ENCODE results near the gene HNRNPLL.
A peak's percentile ranks its signal among the peaks of the same experiment; 100 is the strongest.
"Not testable (repeated sequence)": the region's sequence is repeated elsewhere in the genome, so short reads cannot be mapped to it uniquely, and the experiment has no call there.

The HNRNPLL gene

DNA sequence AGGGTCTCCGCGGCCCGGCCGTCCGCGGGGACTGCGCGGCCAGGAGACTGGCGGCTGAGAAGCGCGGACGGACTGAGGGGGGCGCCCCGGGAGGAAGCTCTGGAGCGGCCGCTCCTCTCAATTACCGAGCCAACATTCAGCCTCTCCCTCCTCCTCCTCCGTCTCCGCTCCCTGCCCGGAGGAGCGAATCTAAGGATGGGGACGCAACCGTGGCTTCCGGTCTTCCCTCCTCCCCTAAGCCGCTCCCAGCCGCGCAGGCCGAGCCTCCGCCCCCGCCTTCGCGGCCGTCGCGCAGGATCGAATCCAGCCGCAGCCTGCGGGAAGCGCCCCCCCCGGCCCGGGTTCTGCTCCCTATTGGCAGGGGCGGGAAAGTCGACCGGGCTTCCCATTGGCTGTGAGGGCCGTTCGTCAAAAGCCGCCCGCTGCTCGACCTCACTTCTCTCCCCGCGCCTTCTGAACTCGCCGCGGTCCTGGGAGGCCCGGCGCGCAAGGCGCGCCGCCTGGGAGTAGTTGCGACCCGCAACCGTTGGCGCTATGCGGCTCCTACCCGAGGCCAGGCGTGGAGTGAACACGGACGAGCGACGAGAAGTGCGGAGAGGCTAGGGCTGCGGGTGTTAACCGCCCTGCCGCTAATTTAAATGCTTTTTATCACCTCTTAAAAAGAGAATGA, at the start of gene HNRNPLL:
TSS of gene HNRNPLL (minus strand) at position 197 of the 670 bp plus-strand sequence. CDS start 302 bp downstream, outside the sequence.
- DNase-seq, result peak; percentile 93

- DNase-seq, result no peak
Measured at GRCh38 chr2:38650717-38651116, 48.0 kb upstream of the HNRNPLL start.

GRCh38 chr2:38650012-38650411, 47.3 kb upstream of the HNRNPLL start:
- DNase-seq, result no peak

- no peak for DNase-seq
Measured at GRCh38 chr2:38649176-38649728, 46.5 kb upstream of the HNRNPLL start.

GRCh38 chr2:38648107-38648761, 45.5 kb upstream of the HNRNPLL start:
- DNase-seq, result no peak

DNA sequence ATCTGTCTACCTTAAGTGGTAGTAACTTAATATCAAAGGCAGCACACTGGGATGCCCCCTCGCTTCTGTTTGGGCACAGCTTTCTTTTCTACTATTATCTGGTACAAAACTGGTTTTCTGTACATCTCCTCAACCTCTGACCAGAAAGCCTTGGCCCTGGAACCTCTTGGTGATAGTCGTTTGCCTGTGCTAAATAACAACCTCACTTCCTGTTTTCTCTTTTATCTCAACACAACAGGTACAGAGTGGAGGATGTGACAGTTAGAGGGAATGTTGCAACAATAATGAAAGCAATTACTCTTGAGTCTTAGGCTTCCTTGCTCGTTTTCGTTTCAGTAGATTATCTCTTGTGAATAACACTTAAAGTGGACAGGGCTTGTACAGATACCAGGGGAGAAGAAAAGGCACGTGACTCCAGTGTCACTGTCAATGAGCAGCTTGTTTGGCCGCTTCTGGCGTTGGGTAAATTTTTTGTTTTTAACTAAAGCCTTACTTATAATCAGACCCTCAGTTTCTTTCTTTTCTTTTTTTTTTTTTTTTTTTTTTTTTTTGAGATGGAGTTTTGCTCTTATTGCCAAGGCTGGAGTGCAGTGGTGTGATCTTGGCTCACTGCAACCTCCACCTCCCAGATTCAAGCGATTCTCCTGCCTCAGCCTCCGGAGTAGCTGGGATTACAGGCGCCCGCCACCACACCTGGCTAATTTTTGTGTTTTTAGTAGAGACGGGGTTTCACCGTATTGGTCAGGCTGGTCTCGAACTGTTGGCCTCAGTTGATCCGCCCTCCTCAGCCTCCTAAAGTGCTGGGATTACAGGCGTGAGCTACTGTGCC, 41.2 kb upstream of the HNRNPLL start:
- peak; percentile 52 for DNase-seq

DNA sequence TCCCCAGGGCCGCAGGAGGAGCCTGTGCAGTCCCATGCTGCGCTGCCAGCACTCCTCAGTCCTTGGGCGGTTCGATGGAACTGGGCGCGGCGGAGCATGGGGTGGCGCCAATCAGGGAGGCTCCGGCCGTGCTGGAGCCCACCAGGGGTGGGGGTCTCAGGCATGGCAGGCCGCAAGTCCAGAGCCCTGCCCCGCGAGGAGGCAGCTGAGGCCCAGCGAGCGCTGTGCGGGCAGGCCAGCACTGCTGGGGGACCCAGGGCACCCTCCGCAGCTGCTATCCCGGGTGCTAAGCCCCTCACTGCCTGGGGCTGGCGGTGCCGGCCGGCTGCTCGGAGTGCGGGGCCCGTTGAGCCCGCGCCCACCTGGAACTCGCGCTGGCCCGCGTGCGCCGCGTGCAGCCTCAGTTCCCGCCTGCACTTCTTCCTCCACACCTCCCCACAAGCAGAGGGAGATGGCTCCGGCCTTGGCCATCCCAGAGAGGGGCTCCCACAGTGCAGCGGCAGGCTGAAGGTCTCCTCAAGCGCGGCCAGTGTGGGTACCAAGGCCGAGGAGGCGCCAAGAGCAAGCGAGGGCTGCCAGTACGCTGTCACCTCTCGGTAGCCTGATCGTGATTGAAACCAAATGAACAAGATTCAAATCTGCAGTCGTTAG, 40.4 kb upstream of the HNRNPLL start:
- DNase-seq, result no peak

DNA sequence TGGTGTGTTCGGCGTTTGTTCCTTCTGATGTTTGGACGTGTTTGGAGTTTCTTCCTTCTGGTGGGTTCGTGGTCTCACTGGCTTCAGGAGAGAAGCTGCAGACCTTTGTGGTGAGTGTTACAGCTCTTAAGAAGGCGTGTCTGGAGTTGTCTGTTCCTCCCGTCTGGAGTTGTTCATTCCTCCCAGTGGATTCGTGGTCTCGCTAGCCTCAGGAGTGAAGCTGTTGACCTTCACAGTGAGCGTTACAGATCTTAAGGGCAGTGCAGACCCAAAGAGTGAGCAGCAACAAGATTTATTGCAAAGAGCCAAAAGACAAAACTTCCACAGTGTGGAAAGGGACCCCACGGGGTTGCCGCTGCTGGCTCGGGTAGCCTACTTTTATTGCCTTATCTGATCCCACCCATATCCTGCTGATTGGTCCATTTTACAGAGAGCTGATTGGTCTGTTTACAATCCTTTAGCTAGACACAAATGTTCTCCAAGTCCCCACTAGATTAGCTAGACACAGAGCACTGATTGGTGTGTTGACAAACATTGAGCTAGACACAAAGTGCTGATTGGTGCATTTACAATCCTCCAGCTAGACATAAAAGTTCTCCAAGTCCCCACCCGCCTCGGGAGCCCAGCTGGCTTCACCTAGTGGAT, 39.8 kb upstream of the HNRNPLL start:
- not testable (repeated sequence) for DNase-seq

DNA sequence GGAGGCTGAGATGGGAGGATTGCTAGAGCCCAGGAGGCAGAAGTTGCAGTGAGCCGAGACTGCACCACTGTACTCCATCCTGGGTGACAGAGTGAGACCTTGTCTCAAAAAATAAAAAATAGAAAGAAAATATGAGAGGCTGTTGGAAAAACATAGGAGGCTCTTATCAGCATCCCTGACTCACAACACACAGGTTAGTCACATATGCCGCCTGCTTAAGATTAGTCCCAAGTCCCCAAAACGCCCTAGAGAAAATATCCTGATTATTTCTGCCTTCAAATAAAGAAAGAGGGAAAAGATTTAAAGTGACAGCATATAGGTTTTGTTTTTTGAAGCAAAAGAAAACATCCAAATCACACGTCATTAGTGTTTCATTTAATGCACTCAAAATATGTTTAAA, 33.3 kb upstream of the HNRNPLL start:
- DNase-seq, result no peak

DNA sequence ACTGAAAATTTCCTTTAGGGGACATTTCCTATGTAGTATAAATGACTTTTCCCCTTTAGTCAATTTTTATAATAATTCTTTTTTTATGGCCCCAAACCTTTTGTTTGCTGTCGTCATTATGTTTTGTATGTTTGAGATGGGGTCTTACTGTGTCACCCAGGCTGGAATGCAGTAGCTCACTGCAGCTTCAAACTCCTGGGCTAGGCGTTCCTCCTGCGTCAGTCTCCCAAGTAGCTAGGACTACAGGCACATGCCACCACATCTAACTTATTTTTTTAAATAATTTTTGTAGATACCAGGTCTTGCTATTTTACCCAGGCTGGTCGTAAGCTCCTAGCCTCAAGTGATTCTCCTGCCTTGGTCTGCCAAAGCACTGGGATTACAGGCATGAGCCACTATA, 32.4 kb upstream of the HNRNPLL start:
- DNase-seq, result no peak

DNA sequence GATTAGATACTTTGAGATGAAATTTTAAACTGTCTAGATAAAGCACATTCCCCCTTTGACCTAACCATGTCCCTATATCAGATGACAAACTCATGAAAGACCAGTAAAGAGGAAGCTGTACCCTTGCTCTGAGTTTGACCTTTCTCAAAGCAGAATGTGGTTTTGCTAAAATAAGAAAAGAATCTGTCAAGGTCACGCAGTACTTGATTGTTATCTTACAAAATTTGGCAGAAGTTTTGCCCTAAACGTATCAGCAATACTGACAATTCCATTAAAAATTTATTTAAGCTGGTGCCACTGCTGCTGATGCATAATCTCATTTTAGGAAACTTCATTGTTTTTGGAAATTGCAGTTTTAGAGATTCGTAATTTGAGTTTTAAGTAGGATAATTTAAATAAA, 32.0 kb upstream of the HNRNPLL start:
- DNase-seq, result no peak

GRCh38 chr2:38633895-38634294, 31.2 kb upstream of the HNRNPLL start:
- DNase-seq, result no peak

GRCh38 chr2:38632980-38633379, 30.3 kb upstream of the HNRNPLL start:
- DNase-seq, result no peak

GRCh38 chr2:38631976-38632375, 29.2 kb upstream of the HNRNPLL start:
- DNase-seq, result no peak

- DNase-seq, result no peak
Measured at GRCh38 chr2:38629684-38630083, 27.0 kb upstream of the HNRNPLL start.

DNA sequence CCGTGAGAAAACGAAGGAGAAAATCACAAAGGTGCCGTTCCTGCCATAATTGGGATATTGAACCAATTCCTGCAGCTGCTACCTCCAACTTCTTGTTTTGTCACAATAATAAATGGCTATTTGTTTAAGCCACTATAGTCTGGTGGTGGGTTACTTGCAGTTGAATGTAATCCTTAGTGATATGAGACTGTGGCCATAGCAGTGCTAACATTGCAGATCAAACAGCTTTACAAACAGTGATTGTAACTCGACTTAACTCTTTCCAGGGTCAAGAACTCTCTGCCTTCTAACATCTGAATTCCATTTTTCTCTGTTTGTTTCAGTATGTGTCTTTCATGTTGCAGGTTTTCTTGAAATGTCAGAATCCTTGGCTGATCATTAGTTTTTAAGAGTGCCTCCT, 24.7 kb upstream of the HNRNPLL start:
- DNase-seq, result no peak

- peak; percentile 73 for DNase-seq
Measured at GRCh38 chr2:38626326-38627035, 23.8 kb upstream of the HNRNPLL start.

- DNase-seq, result no peak
Measured at GRCh38 chr2:38622210-38622609, 19.5 kb upstream of the HNRNPLL start.

DNA sequence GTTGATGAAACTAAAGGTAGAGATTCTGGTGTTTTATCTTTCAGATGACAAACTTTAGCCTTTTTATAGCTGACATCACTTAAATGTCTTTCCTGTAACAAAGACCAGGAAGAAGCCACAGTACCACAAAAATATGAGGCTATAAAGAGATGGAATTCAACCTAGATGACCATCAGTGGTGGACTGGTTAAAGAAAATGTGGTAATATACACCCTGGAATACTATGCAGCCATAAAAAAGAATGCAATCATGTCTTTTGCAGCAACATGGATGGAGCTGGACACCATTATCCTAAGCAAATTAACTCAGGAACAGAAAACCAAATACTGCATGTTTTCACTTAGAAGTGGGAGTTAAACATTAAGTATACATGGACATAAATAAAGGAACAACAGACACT, 18.3 kb upstream of the HNRNPLL start:
- no peak for DNase-seq

DNA sequence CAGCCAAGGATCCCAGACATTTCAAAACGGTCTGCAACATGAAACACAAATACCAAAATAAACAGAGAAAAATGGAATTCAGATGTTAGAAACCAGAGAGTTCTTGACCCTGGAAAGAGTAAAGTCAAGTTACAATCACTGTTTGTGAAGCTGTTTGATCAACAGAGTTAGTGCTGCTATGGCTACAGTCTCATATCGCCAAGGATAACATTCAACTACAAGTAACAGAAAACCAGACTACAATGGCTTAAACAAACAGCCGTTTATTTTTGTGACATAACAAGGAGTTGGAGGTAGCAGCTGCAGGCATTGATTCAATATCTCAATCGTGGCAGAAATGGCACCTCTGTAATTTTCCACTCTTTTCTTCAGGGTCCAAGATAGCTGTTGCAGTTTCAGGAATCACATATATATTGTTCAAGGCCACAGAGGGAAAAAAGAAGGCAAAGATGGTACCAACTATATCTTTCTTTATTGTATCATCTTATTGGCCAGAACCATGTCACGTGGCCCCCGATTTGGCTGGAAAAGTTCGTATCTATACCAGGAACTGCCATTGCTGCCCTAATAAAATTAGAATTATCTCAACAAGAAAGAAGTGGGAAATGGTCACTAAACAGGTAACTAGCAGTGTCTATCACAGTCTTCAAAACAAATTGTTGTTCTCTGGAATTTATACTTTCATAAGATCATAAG, 17.7 kb upstream of the HNRNPLL start:
- DNase-seq, result no peak
